NK-92 treated with Interleukin-12 subunit alpha and Interleukin-12 subunit beta, amount 100 ng/mL, for 24 hours (cell line): ENCODE data around the gene GSG1L.

Experiments used
- DNase-seq: peaks from one replicate; lab custom pipeline; 2025; lab: John Stamatoyannopoulos, UW

GSG1L gene

GRCh38 chr16:27791404-27791719 is 272.2 kb downstream of the GSG1L start:
- no peak for DNase-seq

- no peak for DNase-seq
These were observed 272.7 kb downstream of the GSG1L start for GRCh38 chr16:27790546-27791403.

GRCh38 chr16:27789595-27790241 is 273.8 kb downstream of the GSG1L start:
- no peak for DNase-seq

- no peak for DNase-seq
These were observed 274.4 kb downstream of the GSG1L start for GRCh38 chr16:27789150-27789549.

GRCh38 chr16:27787665-27788064 is 275.8 kb downstream of the GSG1L start:
- no peak for DNase-seq

- no peak for DNase-seq
These were observed 276.4 kb downstream of the GSG1L start for GRCh38 chr16:27786923-27787625.

- no peak for DNase-seq
These were observed 277.1 kb downstream of the GSG1L start for GRCh38 chr16:27786221-27786922.

- DNase-seq, result no peak
These were observed 278.2 kb downstream of the GSG1L start for GRCh38 chr16:27785307-27785678.

- no peak for DNase-seq
These were observed 278.9 kb downstream of the GSG1L start for GRCh38 chr16:27784351-27785306.

- DNase-seq, result no peak
These were observed 281.3 kb downstream of the GSG1L start for GRCh38 chr16:27781981-27782880.

GRCh38 chr16:27781195-27781524 is 282.4 kb downstream of the GSG1L start:
- no peak for DNase-seq

- no peak for DNase-seq
These were observed 282.9 kb downstream of the GSG1L start for GRCh38 chr16:27780468-27781194.

GRCh38 chr16:27779641-27780164 is 283.8 kb downstream of the GSG1L start:
- no peak for DNase-seq

- no peak for DNase-seq
These were observed 284.5 kb downstream of the GSG1L start for GRCh38 chr16:27778926-27779570.

- no peak for DNase-seq
These were observed 285.2 kb downstream of the GSG1L start for GRCh38 chr16:27778171-27778925.

GRCh38 chr16:27777527-27777926 is 286.0 kb downstream of the GSG1L start:
- no peak for DNase-seq

GRCh38 chr16:27776556-27777225 is 286.8 kb downstream of the GSG1L start:
- no peak for DNase-seq

GRCh38 chr16:27775254-27775653 is 288.3 kb downstream of the GSG1L start:
- DNase-seq, result no peak
